Karpas-422 (cell line): ENCODE results near the gene GIPC1. TPM values are rescaled to one million over a fixed set of nuclear protein-coding genes. Genes with fewer than 3 reads are reported as not detected.
A peak's percentile ranks its signal among the peaks of the same experiment; 100 is the strongest.

Experiments
- DNase-seq: peaks from one replicate; pipeline ENCODE4 v3.0.0-alpha.2; 2015
- H2AFZ ChIP-seq: fragments of 200-600 bp; sonication (generic); 2 replicates; pipeline ENCODE4 v1.6.1; 2014; ENCODE audit warnings: antibody characterized with exemption, low read length, mixed read lengths
- H3K27ac ChIP-seq: fragments of 200-600 bp; sonication (generic); 2 replicates; pipeline ENCODE4 v1.5.1; 2014; ENCODE audit warnings: mild to moderate bottlenecking, low read length, moderate library complexity
- H3K27me3 ChIP-seq: fragments of 200-600 bp; sonication (generic); 2 replicates; pipeline ENCODE4 v1.6.1; 2014; ENCODE audit warnings: low read length, mixed read lengths
- H3K36me3 ChIP-seq: fragments of 200-600 bp; sonication (generic); 2 replicates; pipeline ENCODE4 v1.6.1; 2014; ENCODE audit warnings: low read length, mixed read lengths; ENCODE audit not compliant: insufficient read depth
- H3K4me1 ChIP-seq: fragments of 200-600 bp; sonication (generic); 2 replicates; pipeline ENCODE4 v1.6.1; 2014; ENCODE audit warnings: mild to moderate bottlenecking, low read length, mixed read lengths
- H3K4me2 ChIP-seq: fragments of 200-600 bp; sonication (generic); 2 replicates; pipeline ENCODE4 v1.6.1; 2014; ENCODE audit warnings: low read length, low read depth, mild to moderate bottlenecking; ENCODE audit not compliant: poor library complexity, severe bottlenecking
- H3K4me3 ChIP-seq: fragments of 200-600 bp; sonication (generic); 2 replicates; pipeline ENCODE4 v1.5.1; 2014; ENCODE audit warnings: mild to moderate bottlenecking, antibody characterized with exemption, low read length, mixed read lengths
- H3K79me2 ChIP-seq: fragments of 200-600 bp; sonication (generic); 2 replicates; pipeline ENCODE4 v1.6.1; 2014; ENCODE audit warnings: mild to moderate bottlenecking, low read length, mixed read lengths
- H3K9ac ChIP-seq: fragments of 200-600 bp; sonication (generic); 2 replicates; pipeline ENCODE4 v1.6.0; 2014; ENCODE audit warnings: low read length
- H3K9me2 ChIP-seq: fragments of 200-600 bp; sonication (generic), shearing (Covaris generic); replicated peaks from 2 replicates; pipeline ENCODE4 v1.6.0; 2014; ENCODE audit warnings: mild to moderate bottlenecking, low read length, moderate library complexity; ENCODE audit not compliant: insufficient read depth
- H3K9me3 ChIP-seq: fragments of 300-700, 200-600 bp; sonication (generic); 2 replicates; pipeline ENCODE4 v1.6.1; 2014; ENCODE audit warnings: low read length, mixed read lengths
- H4K20me1 ChIP-seq: fragments of 200-600 bp; sonication (generic); 2 replicates; pipeline ENCODE4 v1.6.1; 2014; ENCODE audit warnings: mild to moderate bottlenecking, antibody characterized with exemption, low read length, low read depth; ENCODE audit not compliant: insufficient read depth
- total RNA-seq: library from RNA; depleted of rRNA; stranded (reverse); fragments of >200 nt; shearing (Covaris generic); gene quantifications from 2 replicates; pipeline ENCODE4 v1.2.3, GENCODE V29; 2014; ENCODE audit warnings: low replicate concordance

Gene GIPC1
- total RNA-seq, 1 experiment from 2014 or later = 1.9 TPM

DNA sequence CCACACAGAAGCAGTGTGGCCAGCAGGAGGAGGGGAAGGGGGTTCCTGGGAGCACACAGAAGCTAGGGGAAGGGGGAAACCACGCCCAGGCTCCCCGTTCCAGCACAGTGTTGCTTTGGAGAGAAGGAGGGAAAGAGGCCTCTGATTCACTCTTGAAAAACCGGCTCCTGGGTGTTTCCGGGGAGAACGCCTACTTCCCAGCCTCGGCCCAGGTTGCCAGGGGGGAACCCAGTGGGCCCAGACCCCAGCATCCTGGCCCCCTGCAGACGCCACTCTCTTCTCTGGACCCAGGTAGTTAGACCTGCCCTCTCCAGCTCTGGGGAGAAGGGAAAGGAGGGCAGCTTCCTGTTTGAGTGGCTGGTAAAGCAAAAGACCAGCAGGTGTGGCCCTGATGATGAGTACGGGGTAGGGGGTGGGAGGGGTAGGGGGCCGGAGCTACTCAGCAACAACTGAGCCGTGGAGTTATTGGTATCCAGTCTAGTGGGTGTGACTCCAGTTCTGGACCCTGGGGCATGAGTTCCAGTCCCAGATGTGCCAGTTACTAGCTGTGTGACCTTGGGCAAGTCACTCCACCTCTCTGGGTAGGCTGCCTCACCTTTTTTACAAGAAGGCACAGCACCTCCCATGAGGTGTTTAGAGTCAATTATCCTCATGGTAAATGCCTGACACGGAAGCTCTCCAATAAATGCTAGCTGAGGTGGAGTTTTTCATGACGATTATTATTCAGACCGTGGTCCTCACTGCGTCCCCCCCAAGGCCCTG, 836 bp downstream of the GIPC1 start:
- Histone ChIP-seq H2AFZ (no peak overlapping the region), H3K9me2 (no peaks in the 10 kb centered on the region), H3K36me3 (no peaks in the 10 kb centered on the region), H3K4me1 (peaks cover 4% of the 10 kb centered on the region), H3K9ac (peak overlapping the region; percentile 50; the same call in 1 of the 2 replicates), H4K20me1 (no peaks in the 10 kb centered on the region), H3K79me2 (no peaks in the 10 kb centered on the region), H3K4me2 (peak overlapping the region; percentile 47), H3K4me3 (peak overlapping the region; percentile 57; the same call in 1 of the 2 replicates), H3K9me3 (no peaks in the 10 kb centered on the region), H3K27me3 (no peaks in the 10 kb centered on the region), H3K27ac (no peak overlapping the region)
- DNase-seq = no peak

DNA sequence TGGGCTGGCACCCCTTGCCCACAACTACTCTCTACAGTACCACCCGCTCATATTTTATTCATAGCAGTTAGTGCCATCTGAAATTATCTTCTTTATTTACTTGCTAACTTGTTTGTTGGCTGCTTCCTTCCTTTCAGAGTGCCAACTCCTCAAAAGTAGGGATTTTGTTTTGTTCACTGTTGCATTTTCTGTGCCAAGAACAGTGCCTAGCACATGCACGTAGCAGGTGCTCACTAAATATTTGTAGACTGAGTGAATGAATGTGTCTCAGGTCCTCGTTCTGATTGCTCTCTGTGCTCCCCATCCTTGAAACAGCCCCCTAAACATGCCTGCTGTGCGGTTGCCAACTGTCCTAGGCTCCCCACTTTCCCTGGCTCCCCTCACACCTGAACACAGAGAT, 1.5 kb downstream of the GIPC1 start:
- no peak overlapping the region for H3K27ac ChIP-seq
- no peak overlapping the region for H3K9ac ChIP-seq

DNA sequence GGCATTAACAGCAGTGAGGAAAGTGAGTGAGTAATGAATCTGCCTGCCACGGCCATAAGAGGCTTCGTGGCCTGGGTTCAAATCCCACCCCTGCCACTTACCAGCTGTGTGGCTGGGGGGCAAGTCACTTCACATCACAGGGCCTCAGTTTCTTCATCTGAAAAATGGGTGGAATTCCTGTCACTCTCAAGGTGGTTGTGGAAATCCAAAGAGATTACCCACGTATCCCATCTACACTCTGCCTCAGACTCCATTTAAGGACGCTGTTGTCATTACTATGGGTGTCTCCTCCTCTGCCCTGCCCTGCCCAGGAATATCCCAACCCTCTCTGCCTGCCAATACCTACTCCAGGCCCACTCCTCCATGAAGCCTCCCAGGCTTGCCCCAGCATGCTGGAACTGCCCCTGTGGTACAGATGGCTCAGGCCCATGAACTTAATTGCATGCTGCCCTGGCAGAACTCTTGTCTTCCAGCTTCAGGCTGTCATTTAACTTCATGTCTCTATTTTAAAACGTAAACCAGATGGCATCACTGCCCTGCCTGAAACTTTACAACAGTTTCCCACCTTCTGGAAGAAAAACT, 3.1 kb downstream of the GIPC1 start:
- H3K9me2 ChIP-seq = no peaks in the 10 kb centered on the region
- no peak overlapping the region for H3K4me3 ChIP-seq
- H4K20me1 ChIP-seq = no peaks in the 10 kb centered on the region
- H3K27ac ChIP-seq = no peak overlapping the region
- no peak overlapping the region for H3K4me2 ChIP-seq
- peak; percentile 35 for DNase-seq
- H2AFZ ChIP-seq = no peak overlapping the region
- H3K79me2 ChIP-seq = no peaks in the 10 kb centered on the region
- H3K9ac ChIP-seq = no peak overlapping the region
- no peaks in the 10 kb centered on the region for H3K27me3 ChIP-seq
- H3K4me1 ChIP-seq = peaks cover 4% of the 10 kb centered on the region
- H3K9me3 ChIP-seq = no peaks in the 10 kb centered on the region
- H3K36me3 ChIP-seq = no peaks in the 10 kb centered on the region

More for the DNA sequence above, 1.5 kb downstream of the GIPC1 start:
- H3K9me3 ChIP-seq = no peaks in the 10 kb centered on the region
- DNase-seq = no peak
- H3K4me1 ChIP-seq = peaks cover 4% of the 10 kb centered on the region
- no peak overlapping the region for H2AFZ ChIP-seq
- H3K36me3 ChIP-seq = no peaks in the 10 kb centered on the region
- H4K20me1 ChIP-seq = no peaks in the 10 kb centered on the region
- no peak overlapping the region for H3K4me3 ChIP-seq
- H3K9me2 ChIP-seq = no peaks in the 10 kb centered on the region
- no peaks in the 10 kb centered on the region for H3K27me3 ChIP-seq
- no peak overlapping the region for H3K4me2 ChIP-seq
- H3K79me2 ChIP-seq = no peaks in the 10 kb centered on the region

DNA sequence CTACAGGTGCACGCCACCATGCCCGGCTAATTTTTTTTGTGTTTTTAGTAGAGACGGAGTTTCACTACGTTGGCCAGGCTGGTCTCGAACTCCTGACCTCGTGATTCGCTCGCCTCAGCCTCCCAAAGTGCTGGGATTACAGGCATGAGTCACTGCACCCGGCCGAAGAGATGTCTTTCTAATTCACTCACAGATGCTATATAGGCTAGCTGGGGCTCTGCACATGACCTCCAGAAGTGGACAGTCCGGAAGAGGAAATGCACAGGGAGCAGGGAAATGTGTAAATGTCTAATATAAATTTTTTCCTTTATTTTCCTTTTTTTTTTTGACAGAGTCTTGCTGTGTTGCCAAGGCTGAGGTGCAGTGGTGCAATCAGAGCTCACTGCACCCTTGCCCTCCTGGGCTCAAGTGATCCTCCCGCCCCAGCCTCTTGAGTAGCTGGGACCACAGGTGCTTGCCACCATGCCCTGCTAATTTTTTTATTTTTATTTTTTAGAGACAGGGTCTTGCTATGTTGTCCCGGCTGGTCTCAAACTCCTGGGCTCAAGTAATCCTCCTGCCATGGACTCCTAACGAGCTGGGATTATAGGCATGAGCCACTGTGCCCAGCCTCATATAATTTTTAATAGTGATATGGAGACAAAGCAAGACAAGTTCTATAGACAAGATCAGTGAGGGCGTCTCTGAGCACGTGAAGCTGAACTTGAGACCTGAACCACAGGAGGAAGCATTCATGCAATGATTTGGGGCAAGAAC, 8.4 kb downstream of the GIPC1 start:
- Histone ChIP-seq H3K79me2 (no peaks in the 10 kb centered on the region), H3K36me3 (no peaks in the 10 kb centered on the region), H4K20me1 (no peaks in the 10 kb centered on the region), H3K9ac (no peak overlapping the region), H3K4me2 (no peak overlapping the region), H3K4me3 (no peak overlapping the region), H3K9me3 (no peaks in the 10 kb centered on the region), H3K4me1 (no peaks in the 10 kb centered on the region), H2AFZ (no peak overlapping the region), H3K27ac (no peak overlapping the region), H3K27me3 (no peaks in the 10 kb centered on the region), H3K9me2 (no peaks in the 10 kb centered on the region)
- no peak for DNase-seq

DNA sequence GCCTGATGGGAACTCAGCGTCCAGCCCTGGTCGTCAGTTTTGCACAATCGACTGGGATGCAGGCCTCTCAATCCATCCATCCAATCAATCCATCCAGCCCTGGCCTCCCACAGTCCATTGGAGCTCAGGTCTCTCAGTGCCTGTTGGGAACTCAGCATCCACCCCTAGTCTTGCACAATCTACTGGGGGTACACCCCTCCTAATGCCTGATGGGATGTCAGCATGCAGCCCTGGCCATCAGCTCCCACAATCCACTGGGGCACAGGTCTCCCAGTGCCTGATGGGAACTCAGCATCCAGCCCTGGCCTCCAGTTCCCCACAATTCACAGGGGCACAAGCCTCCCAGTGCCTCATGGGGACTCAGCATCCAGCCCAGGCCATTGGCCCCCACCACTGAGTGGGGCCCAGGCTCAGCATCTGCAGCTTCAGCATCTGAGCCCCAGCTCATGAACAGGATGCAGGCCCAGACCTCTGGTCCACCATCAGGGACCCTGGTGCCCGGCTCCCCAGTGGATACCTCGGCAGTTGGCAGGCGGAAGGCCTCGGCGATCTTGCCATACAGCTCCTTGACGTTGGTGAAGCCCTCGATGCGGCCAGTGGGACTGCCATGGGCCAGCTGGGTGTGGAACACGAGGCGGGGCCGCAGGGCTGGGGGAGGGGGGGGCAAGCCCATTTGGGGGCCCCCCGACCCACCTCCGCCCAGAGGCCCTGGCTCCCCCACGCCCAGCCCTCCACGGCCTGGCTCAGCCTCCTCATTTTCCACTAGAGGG, 13.6 kb downstream of the GIPC1 start:
- H3K9ac ChIP-seq = no peak overlapping the region
- DNase-seq = peak; percentile 64
- H3K4me2 ChIP-seq = no peak overlapping the region
- H3K9me3 ChIP-seq = no peaks in the 10 kb centered on the region
- peaks cover 8% of the 10 kb centered on the region for H3K4me1 ChIP-seq
- H3K79me2 ChIP-seq = no peaks in the 10 kb centered on the region
- H3K27me3 ChIP-seq = no peaks in the 10 kb centered on the region
- no peak overlapping the region for H2AFZ ChIP-seq
- H3K36me3 ChIP-seq = no peaks in the 10 kb centered on the region
- no peak overlapping the region for H3K4me3 ChIP-seq
- no peak overlapping the region for H3K27ac ChIP-seq
- no peaks in the 10 kb centered on the region for H4K20me1 ChIP-seq
- H3K9me2 ChIP-seq = no peaks in the 10 kb centered on the region

DNA sequence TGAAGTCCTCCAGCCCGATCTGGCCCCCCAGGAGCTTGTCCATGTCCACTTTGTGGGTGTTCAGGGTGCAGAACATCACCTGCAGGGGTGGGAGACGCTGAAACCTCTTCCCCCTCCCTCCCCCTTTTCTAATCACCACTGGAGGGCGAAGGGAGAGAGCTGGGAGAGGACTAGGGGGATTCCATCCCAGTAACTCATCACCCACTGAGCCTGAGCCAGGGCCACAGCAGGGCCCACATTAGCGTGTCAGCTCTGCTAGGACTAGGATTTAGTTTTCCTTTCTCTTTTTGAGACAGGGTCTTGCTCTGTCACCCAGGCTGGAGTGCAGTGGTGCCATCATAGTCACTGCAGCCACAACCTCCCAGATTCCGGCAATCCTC, 15.2 kb downstream of the GIPC1 start:
- no peak overlapping the region for H3K27ac ChIP-seq
- H3K9ac ChIP-seq = peak overlapping the region; percentile 61; the same call in 1 of the 2 replicates
- H3K27me3 ChIP-seq = no peaks in the 10 kb centered on the region
- no peaks in the 10 kb centered on the region for H3K79me2 ChIP-seq
- peak overlapping the region; percentile 67 for H3K4me2 ChIP-seq
- no peak for DNase-seq
- no peaks in the 10 kb centered on the region for H3K9me3 ChIP-seq
- no peaks in the 10 kb centered on the region for H3K36me3 ChIP-seq
- H2AFZ ChIP-seq = peak overlapping the region; percentile 87; the same call in 1 of the 2 replicates
- H3K4me1 ChIP-seq = peaks cover 20% of the 10 kb centered on the region
- H4K20me1 ChIP-seq = 0 out of 2 replicates have a peak, but pooled peaks cover 2% of the 10 kb centered on the region
- H3K9me2 ChIP-seq = no peaks in the 10 kb centered on the region
- no peak overlapping the region; the same call in 1 of the 2 replicates for H3K4me3 ChIP-seq

DNA sequence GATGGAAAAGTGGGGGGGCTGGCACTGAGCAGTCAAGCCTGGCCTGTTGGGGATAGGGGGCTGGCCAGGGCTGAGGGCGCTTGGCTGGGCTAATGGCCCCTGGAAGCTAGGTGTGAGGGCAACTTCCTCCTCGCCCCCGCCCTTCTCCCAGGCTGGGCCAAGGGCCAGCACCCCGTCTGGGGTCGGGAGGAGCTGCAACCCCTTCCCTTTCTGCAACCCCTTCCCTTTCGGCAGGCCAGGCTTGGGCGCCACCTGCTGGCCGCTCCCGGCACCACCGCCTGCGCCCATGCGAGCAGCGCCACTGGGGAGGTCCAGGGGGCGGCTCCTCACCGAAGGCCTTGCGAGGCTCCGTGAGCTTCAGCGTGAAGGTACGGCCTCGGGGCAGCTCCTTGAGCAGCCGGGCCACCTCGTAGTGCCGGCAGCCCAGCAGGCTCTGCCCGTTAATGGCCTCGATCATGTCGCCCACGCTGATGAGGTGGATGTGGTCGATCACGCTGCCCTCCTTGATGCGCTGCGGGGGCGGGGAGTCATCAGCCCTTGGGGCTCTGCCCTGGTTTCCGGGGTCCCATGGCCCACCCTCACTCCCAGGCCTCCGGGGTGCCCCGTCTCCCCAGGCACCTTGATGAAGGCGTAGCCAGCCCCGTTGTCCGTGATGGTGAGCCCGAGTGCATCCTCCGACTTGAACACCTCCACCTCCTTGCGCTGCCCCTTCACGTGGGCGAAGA, 15.8 kb downstream of the GIPC1 start:
- no peaks in the 10 kb centered on the region for H3K79me2 ChIP-seq
- peak overlapping the region; percentile 61 for H3K9ac ChIP-seq
- DNase-seq = peak; percentile 87
- peak overlapping the region; percentile 67 for H3K4me2 ChIP-seq
- H3K36me3 ChIP-seq = no peaks in the 10 kb centered on the region
- H3K4me1 ChIP-seq = peaks cover 22% of the 10 kb centered on the region
- no peaks in the 10 kb centered on the region for H3K9me2 ChIP-seq
- H3K27ac ChIP-seq = no peak overlapping the region
- H3K9me3 ChIP-seq = no peaks in the 10 kb centered on the region
- H4K20me1 ChIP-seq = 0 out of 2 replicates have a peak, but pooled peaks cover 5% of the 10 kb centered on the region
- peak overlapping the region; percentile 56; the same call in 1 of the 2 replicates for H3K4me3 ChIP-seq
- peak overlapping the region; percentile 87; the same call in 1 of the 2 replicates for H2AFZ ChIP-seq
- no peaks in the 10 kb centered on the region for H3K27me3 ChIP-seq
